Measurements from ENCODE around the gene PTPN3. TPM values are rescaled to one million over a fixed set of nuclear protein-coding genes. Genes with fewer than 3 reads are reported as not detected.

Gene PTPN3
- polyA plus RNA-seq, 2 of the 4 experiments (the other 2 are of a cell fraction), result 8.9 to 20.3 TPM

- no peak for TF ChIP-seq KDM1A (IDR thresholded peaks at IDR 0.05; ENCODE audit: low read depth)
- no peak for TF ChIP-seq ZC3H11A (IDR thresholded peaks at IDR 0.05)
- no peak for TF ChIP-seq POLR2AphosphoS2 (conservative IDR thresholded peaks at IDR 0.05; ENCODE audit: low read length)
- TF ChIP-seq JUN (IDR thresholded peaks at IDR 0.05), result peak in 1 of 2 experiments; percentile 65; a peak in 2 of 5 replicates
- TF ChIP-seq MAX (IDR thresholded peaks at IDR 0.05), result 0 out of 2 replicates have a peak, but pooled peaks have one; percentile 28
- TF ChIP-seq FOSL2 (IDR thresholded peaks at IDR 0.05), result peak; percentile 77
- TF ChIP-seq FOSL2 (CRISPR knock-in tag; IDR thresholded peaks at IDR 0.05), result peak; percentile 75
- TF ChIP-seq EHF (CRISPR knock-in tag; IDR thresholded peaks at IDR 0.05), result no peak
Observed at GRCh38 chr9:109349421-109349846, 148.7 kb downstream of the PTPN3 start (continued).

GRCh38 chr9:109346904-109347303 is 151.2 kb downstream of the PTPN3 start:
- POLR2A ChIA-PET, result no interaction called here
- ATAC-seq (no peak), DNase-seq (ENCODE audit: low read depth in 1 of 2, low spot score in 1 of 2) (no peak), FAIRE-seq (no peak)
- WGBS (ENCODE audit: missing lambda C conversion rate), result 82% methylated on average over 3 of the region's 3 CpGs
- H3K4me1 ChIP-seq, result peaks cover 25% of the 10 kb centered on the region
- H3K4me2 ChIP-seq, result no peak overlapping the region
- no peak for TF ChIP-seq RCOR1 (IDR thresholded peaks at IDR 0.05; ENCODE audit: low read depth, low read length)
- no peak for TF ChIP-seq NPAS2 (CRISPR knock-in tag; IDR thresholded peaks at IDR 0.05; ENCODE audit: borderline replicate concordance)
- TF ChIP-seq REST (IDR thresholded peaks at IDR 0.05), result no peak
- no peak for TF ChIP-seq MYC (IDR thresholded peaks at IDR 0.05; ENCODE audit: borderline replicate concordance, low read length)
- no peak for TF ChIP-seq ELK1 (IDR thresholded peaks at IDR 0.05; ENCODE audit: low read depth, low read length)
- no peak for TF ChIP-seq RAD21 (conservative IDR thresholded peaks at IDR 0.05 in 1 of 2, IDR thresholded peaks at IDR 0.05 in 1 of 2)
- no peak for TF ChIP-seq CBX8 (IDR thresholded peaks at IDR 0.05)
- TF ChIP-seq CEBPB (IDR thresholded peaks at IDR 0.05), result no peak
- no peak for TF ChIP-seq BHLHE40 (IDR thresholded peaks at IDR 0.05; ENCODE audit: low read depth, low read length)
- no peak for TF ChIP-seq ATOH8 (CRISPR knock-in tag; IDR thresholded peaks at IDR 0.05; ENCODE audit: low read depth)
- no peak for TF ChIP-seq MAX (IDR thresholded peaks at IDR 0.05)
- TF ChIP-seq HMGXB4 (CRISPR knock-in tag; IDR thresholded peaks at IDR 0.05; ENCODE audit: borderline replicate concordance), result no peak
- TF ChIP-seq FOXS1 (CRISPR knock-in tag; IDR thresholded peaks at IDR 0.05), result no peak
- TF ChIP-seq USF2 (IDR thresholded peaks at IDR 0.05), result no peak
- no peak for TF ChIP-seq CHD2 (IDR thresholded peaks at IDR 0.05; ENCODE audit: low read length, partially characterized antibody)
- TF ChIP-seq SMC3 (IDR thresholded peaks at IDR 0.05), result no peak
- TF ChIP-seq EHMT2 (IDR thresholded peaks at IDR 0.05; ENCODE audit: low read depth), result no peak
- CTCF ChIA-PET, result interaction anchor here (0.7 to 3.1 kb wide), 5 partner anchors 12 to 156 kb away, joined by 3 to 24 read pairs (median 7); no protein-coding TSS in a partner anchor
- H3K27ac ChIP-seq, result peak overlapping the region in 1 of 2 experiments; percentile 19; a peak in 2 of 6 replicates
- no peaks in the 10 kb centered on the region for H3K9me3 ChIP-seq
- no peak overlapping the region for H3K4me3 ChIP-seq
